Measurements from ENCODE around the gene SPACA6. TPM values are rescaled to one million over a fixed set of nuclear protein-coding genes. Genes with fewer than 3 reads are reported as not detected.

Gene SPACA6
- polyA plus RNA-seq, 3 donors = 0.99 to 5.1 (median 2.4) TPM

DNA sequence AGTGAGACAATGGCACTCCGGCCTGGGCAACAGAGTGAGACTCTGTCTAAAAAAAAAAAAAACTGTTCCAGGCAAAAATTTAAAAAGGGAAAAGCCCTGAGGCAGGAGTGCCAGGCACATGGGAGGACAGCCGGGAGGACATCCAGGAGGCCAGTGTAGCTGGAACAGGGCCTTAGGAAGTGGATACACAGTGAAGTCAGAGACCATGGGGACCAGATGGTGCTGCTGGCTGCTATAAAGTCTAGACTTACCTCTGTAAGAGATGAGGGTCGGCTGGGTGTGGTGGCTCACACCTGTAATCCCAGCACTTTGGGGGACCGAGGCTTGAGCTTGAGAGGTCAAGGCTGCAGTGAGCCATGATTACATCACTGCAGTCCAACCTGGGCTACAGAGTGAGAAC, 15.7 kb downstream of the SPACA6 start:
- no peak for DNase-seq
- Histone ChIP-seq H3K27ac (ENCODE audit: low read depth in 1 of 2, low read length in 2 of 2) (no peak overlapping the region), H3K4me1 (ENCODE audit: control insufficient read depth in 1 of 2, insufficient read depth in 2 of 2, low read length in 2 of 2) (peaks cover 31 to 43% of the 10 kb centered on the region in 2 donors), H3K9me3 (replicated peaks in 1 of 2; ENCODE audit: control insufficient read depth in 1 of 2, insufficient read depth in 1 of 2, low read length in 2 of 2) (no peaks in the 10 kb centered on the region), H3K4me2 (replicated peaks; ENCODE audit: extremely low read depth, low read length, poor library complexity, severe bottlenecking) (no peak overlapping the region), H3K79me2 (ENCODE audit: insufficient read depth, low read length) (peaks cover 17% of the 10 kb centered on the region), H3K4me3 (replicated peaks in 1 of 3; ENCODE audit: low read depth in 2 of 3, low read length in 3 of 3) (no peak overlapping the region), H2AFZ (ENCODE audit: insufficient read depth, low read depth, low read length, poor library complexity, severe bottlenecking) (no peak overlapping the region), H4K20me1 (ENCODE audit: insufficient read depth, low read length) (no peaks in the 10 kb centered on the region), H3K27me3 (ENCODE audit: control insufficient read depth in 2 of 2, insufficient read depth in 2 of 2, low read length in 2 of 2) (peaks cover 0 to 9% of the 10 kb centered on the region in 2 donors), H3K9ac (ENCODE audit: insufficient read depth, low read length, poor library complexity, severe bottlenecking) (no peak overlapping the region), H3K36me3 (replicated peaks in 1 of 2; ENCODE audit: control insufficient read depth in 1 of 2, insufficient read depth in 2 of 2, low read length in 2 of 2) (peaks cover 9 to 18% of the 10 kb centered on the region in 2 donors)
- H3K36me3 Mint-ChIP-seq = peaks cover 33 to 36% of the 10 kb centered on the region in 2 donors
- intact Hi-C loops (cut with micrococcal nuclease) = no loop called here
- 96% methylated on average over 4 of the region's 4 CpGs for WGBS (ENCODE audit: insufficient coverage)
- H3K27ac Mint-ChIP-seq = peak overlapping the region in 1 of 7 donors; percentile 14
- TF ChIP-seq CTCF (IDR thresholded peaks at IDR 0.05) = no peak
- peaks cover 10 to 38% (median 25%) of the 10 kb centered on the region in 3 donors for H3K27me3 Mint-ChIP-seq (ENCODE audit: low read depth in 3 of 3)
- H3K4me1 Mint-ChIP-seq = peaks cover 42% of the 10 kb centered on the region
- peaks cover 0 to 2% (median 0%) of the 10 kb centered on the region in 7 donors for H3K9me3 Mint-ChIP-seq
- peak overlapping the region in 1 of 2 donors; percentile 64 for H3K4me3 Mint-ChIP-seq

DNA sequence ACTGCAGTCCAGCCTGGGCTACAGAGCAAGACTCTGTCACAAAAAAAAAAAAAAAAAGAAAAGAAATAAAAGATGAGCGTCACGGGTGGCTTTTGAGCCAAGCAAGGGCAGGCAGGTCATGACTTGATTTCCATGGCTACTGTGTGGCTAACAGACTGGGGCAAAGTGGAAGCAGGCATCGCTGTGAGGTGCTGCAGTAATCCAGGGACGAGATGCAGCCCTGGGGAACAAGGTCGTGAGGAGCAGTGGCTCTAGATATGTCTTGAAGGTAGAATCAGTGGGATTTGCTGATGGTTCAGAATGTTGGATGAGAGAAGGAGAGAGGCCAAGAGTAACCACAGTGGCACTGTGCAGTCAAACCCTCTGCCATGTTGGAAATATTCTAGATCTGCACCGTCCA, 16.4 kb downstream of the SPACA6 start:
- intact Hi-C loops (cut with micrococcal nuclease) = no loop called here
- no peak overlapping the region for H3K9ac ChIP-seq (ENCODE audit: insufficient read depth, low read length, poor library complexity, severe bottlenecking)
- WGBS (ENCODE audit: insufficient coverage) = 95% methylated on average over 6 of the region's 6 CpGs

More for the DNA sequence above, 16.4 kb downstream of the SPACA6 start:
- Histone ChIP-seq H3K79me2 (ENCODE audit: insufficient read depth, low read length) (peaks cover 13% of the 10 kb centered on the region), H3K9me3 (replicated peaks in 1 of 2; ENCODE audit: control insufficient read depth in 1 of 2, insufficient read depth in 1 of 2, low read length in 2 of 2) (no peaks in the 10 kb centered on the region), H4K20me1 (ENCODE audit: insufficient read depth, low read length) (no peaks in the 10 kb centered on the region), H3K27ac (ENCODE audit: low read depth in 1 of 2, low read length in 2 of 2) (no peak overlapping the region), H3K4me3 (replicated peaks in 1 of 3; ENCODE audit: low read depth in 2 of 3, low read length in 3 of 3) (no peak overlapping the region), H3K4me2 (replicated peaks; ENCODE audit: extremely low read depth, low read length, poor library complexity, severe bottlenecking) (no peak overlapping the region), H3K27me3 (ENCODE audit: control insufficient read depth in 2 of 2, insufficient read depth in 2 of 2, low read length in 2 of 2) (peaks cover 0 to 9% of the 10 kb centered on the region in 2 donors), H2AFZ (ENCODE audit: insufficient read depth, low read depth, low read length, poor library complexity, severe bottlenecking) (no peak overlapping the region), H3K4me1 (ENCODE audit: control insufficient read depth in 1 of 2, insufficient read depth in 2 of 2, low read length in 2 of 2) (peaks cover 29 to 37% of the 10 kb centered on the region in 2 donors), H3K36me3 (replicated peaks in 1 of 2; ENCODE audit: control insufficient read depth in 1 of 2, insufficient read depth in 2 of 2, low read length in 2 of 2) (peaks cover 9 to 18% of the 10 kb centered on the region in 2 donors)
- H3K4me1 Mint-ChIP-seq = peaks cover 41% of the 10 kb centered on the region
- no peak for DNase-seq
- TF ChIP-seq CTCF (IDR thresholded peaks at IDR 0.05) = no peak
- H3K27ac Mint-ChIP-seq = no peak overlapping the region
- H3K9me3 Mint-ChIP-seq = peaks cover 0 to 2% (median 0%) of the 10 kb centered on the region in 7 donors
- H3K36me3 Mint-ChIP-seq = peaks cover 33% of the 10 kb centered on the region in 2 donors
- peaks cover 8 to 37% (median 25%) of the 10 kb centered on the region in 3 donors for H3K27me3 Mint-ChIP-seq (ENCODE audit: low read depth in 3 of 3)
- H3K4me3 Mint-ChIP-seq = peak overlapping the region in 1 of 2 donors; percentile 28
